Hippocampal formation (tissue), 2 donors: Measurements from ENCODE around the gene DCN.

Experiments used
- DNase-seq, 2 donors: peaks; one replicate each; lab custom pipeline; 2025; lab: John Stamatoyannopoulos, UW

The DCN gene

GRCh38 chr12:91138337-91138920 lies 44.2 kb downstream of the DCN start:
- no peak for DNase-seq

GRCh38 chr12:91133871-91134270 lies 48.7 kb downstream of the DCN start:
- DNase-seq, result no peak

GRCh38 chr12:91129662-91130362 lies 52.8 kb downstream of the DCN start:
- DNase-seq, result no peak

- DNase-seq, result no peak
These were observed 54.9 kb downstream of the DCN start for GRCh38 chr12:91127751-91128150.

GRCh38 chr12:91127306-91127705 lies 55.3 kb downstream of the DCN start:
- DNase-seq, result no peak

- no peak for DNase-seq
These were observed 56.1 kb downstream of the DCN start for GRCh38 chr12:91126516-91126915.

GRCh38 chr12:91123236-91123916 lies 59.2 kb downstream of the DCN start:
- no peak for DNase-seq

- DNase-seq, result no peak
These were observed 61.8 kb downstream of the DCN start for GRCh38 chr12:91120781-91121180.

- no peak for DNase-seq
These were observed 63.5 kb downstream of the DCN start for GRCh38 chr12:91119089-91119488.

- DNase-seq, result no peak
These were observed 69.0 kb downstream of the DCN start for GRCh38 chr12:91113621-91114020.

- DNase-seq, result no peak
These were observed 71.0 kb downstream of the DCN start, which contains the start of gene LUM for GRCh38 chr12:91111366-91112325. Gene LUM (minus strand): TSS chr12:91111494. CDS start chr12:91108979, 2,515 bp downstream.

GRCh38 chr12:91110311-91110924 lies 72.2 kb downstream of the DCN start:
- no peak for DNase-seq

GRCh38 chr12:91109581-91110310 lies 72.9 kb downstream of the DCN start:
- DNase-seq, result no peak

- peak in 1 of 2 donors; percentile 6 for DNase-seq
These were observed 73.5 kb downstream of the DCN start for GRCh38 chr12:91109148-91109564.

- no peak for DNase-seq
These were observed 74.3 kb downstream of the DCN start for GRCh38 chr12:91108196-91108755.

- no peak for DNase-seq
These were observed 76.3 kb downstream of the DCN start for GRCh38 chr12:91106283-91106682.

GRCh38 chr12:91105807-91106206 lies 76.8 kb downstream of the DCN start:
- DNase-seq, result no peak

GRCh38 chr12:91104812-91105466 lies 77.7 kb downstream of the DCN start:
- no peak for DNase-seq

- no peak for DNase-seq
These were observed 79.0 kb downstream of the DCN start for GRCh38 chr12:91103624-91104023.

- DNase-seq, result no peak
These were observed 79.5 kb downstream of the DCN start for GRCh38 chr12:91103101-91103500.
